ENCODE data around the gene TEKT1. TPM values are rescaled to one million over a fixed set of nuclear protein-coding genes. Genes with fewer than 3 reads are reported as not detected.
A peak's percentile ranks its signal among the peaks of the same experiment; 100 is the strongest.
"Not testable (repeated sequence)": the region's sequence is repeated elsewhere in the genome, so short reads cannot be mapped to it uniquely, and the experiment has no call there.

Gene TEKT1
- total RNA-seq, 1 experiment from 2014 or later: not detected

DNA sequence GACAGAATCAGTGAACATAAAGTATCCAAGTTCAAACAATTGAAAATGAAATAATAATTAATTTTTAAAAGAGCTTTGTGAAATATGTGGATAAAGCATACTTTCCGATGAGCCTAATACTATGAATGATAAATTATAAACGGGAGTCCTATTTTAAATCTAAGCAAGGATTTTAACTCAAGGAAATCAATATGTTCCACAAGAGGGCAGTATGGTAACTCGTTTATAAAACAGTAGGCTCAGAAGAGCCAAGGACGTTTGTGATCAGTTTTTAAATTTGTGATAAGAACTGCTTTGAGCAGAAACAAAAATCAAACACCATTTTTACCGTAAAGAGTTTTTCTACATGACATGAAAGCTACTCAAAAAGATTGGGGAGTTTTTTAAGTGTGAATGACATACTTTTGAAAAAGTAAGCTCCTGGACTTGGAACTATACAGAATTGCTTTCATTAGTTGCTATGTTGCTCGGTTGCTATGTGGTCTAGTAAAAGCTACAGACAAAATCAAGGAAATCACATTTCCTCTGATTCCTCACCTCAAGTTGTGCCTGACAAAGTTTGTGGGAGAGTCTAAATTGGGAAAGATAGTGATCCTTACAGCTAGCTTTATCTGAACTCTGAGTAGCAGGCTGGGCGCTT lies 11.8 kb upstream of the TEKT1 start:
- no TSS peak for BruUV-seq (replicated peaks)

DNA sequence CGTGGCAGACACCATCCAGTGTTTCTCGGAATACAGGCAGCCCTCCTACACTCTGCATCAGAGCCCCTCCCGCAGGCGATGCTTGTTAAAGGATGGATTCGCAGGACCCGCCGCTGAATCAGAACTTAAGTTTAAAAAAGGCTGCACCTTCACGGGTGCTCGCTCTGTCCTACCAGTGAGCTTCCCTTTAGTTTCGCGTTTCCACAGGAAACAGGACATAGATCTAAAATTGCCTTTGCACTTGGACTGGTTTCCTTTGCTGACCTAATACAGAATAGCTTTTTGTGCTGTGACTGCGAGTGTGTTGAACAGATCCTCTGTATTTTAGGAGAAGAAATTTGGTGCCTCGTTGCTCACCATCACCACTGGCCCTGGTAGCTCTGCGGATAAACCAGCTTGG lies 10.2 kb upstream of the TEKT1 start:
- BruUV-seq (replicated peaks); H3K36me3 ChIP-seq (ENCODE audit: insufficient read depth, low read length, poor library complexity, severe bottlenecking); H3K9me3 ChIP-seq (ENCODE audit: low read depth, low read length, poor library complexity, severe bottlenecking); POLR2A ChIA-PET (ENCODE audit: low non-redundant PET); H3K27ac ChIP-seq (ENCODE audit: low read depth, low read length, poor library complexity, severe bottlenecking); H3K4me1 ChIP-seq (ENCODE audit: insufficient read depth, low read length, poor library complexity, severe bottlenecking); DNase-seq (ENCODE audit: low spot score); H3K4me3 ChIP-seq (ENCODE audit: low read depth, low read length, poor library complexity, severe bottlenecking): not testable (repeated sequence)
- peaks cover 59% of the 10 kb centered on the region for H3K27me3 ChIP-seq (replicated peaks; ENCODE audit: insufficient read depth, low read depth, low read length, poor library complexity)
- intact Hi-C loops (cut with micrococcal nuclease; ENCODE audit: unreplicated experiment): loop anchor here (5.0 kb wide), 1 partner anchor 161 kb away; no protein-coding TSS in a partner anchor
- CTCF ChIA-PET: interaction anchor here (2.9 kb wide), 1 partner anchor 52 kb away, joined by 16 read pairs; no protein-coding TSS in a partner anchor

More for the DNA sequence above, 11.8 kb upstream of the TEKT1 start:
- ChIA-PET CTCF (interaction anchor here (0.5 to 2.9 kb wide), 7 partner anchors 51 to 616 kb away, joined by 3 to 16 read pairs (median 8); no protein-coding TSS in a partner anchor), POLR2A (ENCODE audit: low non-redundant PET) (no interaction called here)
- no peak overlapping the region for H3K27ac ChIP-seq (ENCODE audit: low read depth, low read length, poor library complexity, severe bottlenecking)
- H3K4me3 ChIP-seq (ENCODE audit: low read depth, low read length, poor library complexity, severe bottlenecking): no peak overlapping the region
- H3K27me3 ChIP-seq (replicated peaks; ENCODE audit: insufficient read depth, low read depth, low read length, poor library complexity): peaks cover 43% of the 10 kb centered on the region
- peak; percentile 69 for DNase-seq (ENCODE audit: low spot score)
- TF ChIP-seq CTCF (conservative IDR thresholded peaks at IDR 0.05; ENCODE audit: low read depth, low read length) (peak; percentile 69), EZH2 (IDR thresholded peaks at IDR 0.05; ENCODE audit: borderline replicate concordance, low read depth, low read length, poor library complexity, severe bottlenecking) (no peak)
- H3K4me1 ChIP-seq (ENCODE audit: insufficient read depth, low read length, poor library complexity, severe bottlenecking): no peaks in the 10 kb centered on the region
- intact Hi-C loops (cut with micrococcal nuclease; ENCODE audit: unreplicated experiment): loop anchor here (5.0 kb wide), 1 partner anchor 159 kb away; no protein-coding TSS in a partner anchor
- no peaks in the 10 kb centered on the region for H3K36me3 ChIP-seq (ENCODE audit: insufficient read depth, low read length, poor library complexity, severe bottlenecking)
- H3K9me3 ChIP-seq (ENCODE audit: low read depth, low read length, poor library complexity, severe bottlenecking): no peaks in the 10 kb centered on the region

DNA sequence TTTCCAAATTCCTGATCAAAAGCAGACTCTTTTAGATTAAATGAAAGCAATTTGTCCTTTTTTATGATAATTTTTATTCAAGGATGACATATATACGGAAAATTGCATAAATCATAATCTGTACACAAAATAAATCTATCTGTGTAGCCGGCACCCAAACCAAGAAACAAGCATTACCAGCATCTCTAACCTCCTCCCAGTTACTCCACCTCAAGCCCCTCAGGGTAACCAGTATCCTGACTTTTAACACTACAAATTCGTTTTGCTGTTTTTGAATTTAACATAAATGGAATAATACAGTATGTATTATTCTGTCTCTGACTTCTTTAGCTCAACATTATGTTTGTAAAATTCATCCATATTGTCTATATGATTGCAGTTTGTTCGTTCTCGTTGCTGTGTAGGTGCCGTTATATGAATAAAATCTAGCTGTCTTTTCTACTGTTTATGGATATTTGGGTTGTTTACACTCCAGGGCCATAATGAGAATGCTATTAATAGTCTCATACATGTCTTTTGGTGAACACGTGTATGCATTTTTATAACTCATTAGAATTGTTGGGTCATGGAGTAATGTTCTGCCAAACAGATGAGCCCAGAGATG lies 1.0 kb downstream of the TEKT1 start:
- Histone ChIP-seq H3K27ac (ENCODE audit: low read depth, low read length, poor library complexity, severe bottlenecking) (no peak overlapping the region), H3K4me3 (ENCODE audit: low read depth, low read length, poor library complexity, severe bottlenecking) (no peak overlapping the region), H3K27me3 (replicated peaks; ENCODE audit: insufficient read depth, low read depth, low read length, poor library complexity) (peaks cover 91% of the 10 kb centered on the region), H3K4me1 (ENCODE audit: insufficient read depth, low read length, poor library complexity, severe bottlenecking) (no peaks in the 10 kb centered on the region), H3K36me3 (ENCODE audit: insufficient read depth, low read length, poor library complexity, severe bottlenecking) (no peaks in the 10 kb centered on the region), H3K9me3 (ENCODE audit: low read depth, low read length, poor library complexity, severe bottlenecking) (no peaks in the 10 kb centered on the region)
- no peak for TF ChIP-seq EZH2 (IDR thresholded peaks at IDR 0.05; ENCODE audit: borderline replicate concordance, low read depth, low read length, poor library complexity, severe bottlenecking)
- CTCF ChIA-PET: no interaction called here
- intact Hi-C loops (cut with micrococcal nuclease; ENCODE audit: unreplicated experiment): loop anchor here (10.0 kb wide), 1 partner anchor 166 kb away; no protein-coding TSS in a partner anchor
- DNase-seq (ENCODE audit: low spot score): no peak
- no TSS peak for BruUV-seq (replicated peaks)
- POLR2A ChIA-PET (ENCODE audit: low non-redundant PET): no interaction called here

- POLR2A ChIA-PET (ENCODE audit: low non-redundant PET): no interaction called here
- Histone ChIP-seq H3K9me3 (ENCODE audit: low read depth, low read length, poor library complexity, severe bottlenecking) (peaks cover 4% of the 10 kb centered on the region), H3K27ac (ENCODE audit: low read depth, low read length, poor library complexity, severe bottlenecking) (no peak overlapping the region), H3K27me3 (replicated peaks; ENCODE audit: insufficient read depth, low read depth, low read length, poor library complexity) (peaks cover 70% of the 10 kb centered on the region), H3K4me3 (ENCODE audit: low read depth, low read length, poor library complexity, severe bottlenecking) (no peak overlapping the region), H3K36me3 (ENCODE audit: insufficient read depth, low read length, poor library complexity, severe bottlenecking) (no peaks in the 10 kb centered on the region), H3K4me1 (ENCODE audit: insufficient read depth, low read length, poor library complexity, severe bottlenecking) (no peaks in the 10 kb centered on the region)
- no peak for DNase-seq (ENCODE audit: low spot score)
- TF ChIP-seq EZH2 (IDR thresholded peaks at IDR 0.05; ENCODE audit: borderline replicate concordance, low read depth, low read length, poor library complexity, severe bottlenecking) (no peak), CTCF (conservative IDR thresholded peaks at IDR 0.05; ENCODE audit: low read depth, low read length) (no peak)
- CTCF ChIA-PET: interaction anchor here (0.6 kb wide), 1 partner anchor 121 kb away, joined by 6 read pairs; no protein-coding TSS in a partner anchor
- BruUV-seq (replicated peaks): no TSS peak
- intact Hi-C loops (cut with micrococcal nuclease; ENCODE audit: unreplicated experiment): no loop called here
These were observed 8.5 kb downstream of the TEKT1 start for GRCh38 chr17:6823011-6823442.

All from A673 (cell line).